PC-9 (cell line): ENCODE results near the gene LMBR1L. TPM values are rescaled to one million over a fixed set of nuclear protein-coding genes. Genes with fewer than 3 reads are reported as not detected.
A peak's percentile ranks its signal among the peaks of the same experiment; 100 is the strongest.

Experiments used
- BruUV-seq: library from RNA; stranded (reverse); fragments of 400-500 nt; replicated peaks from 2 replicates; lab custom pipeline; 2021; lab: Mats Ljungman, UMichigan
- CTCF ChIA-PET: fragments of 300-600 bp; sonication (Branson Sonifier 250); formaldehyde crosslinking; loops from one replicate; lab custom pipeline; 2022; ENCODE audit warnings: antibody characterized with exemption; lab: Charles Lee
- POLR2A ChIA-PET: fragments of 300-600 bp; sonication (Branson Sonifier 250); formaldehyde crosslinking; loops from one replicate; lab custom pipeline; 2022; ENCODE audit warnings: antibody characterized with exemption; ENCODE audit not compliant: unreplicated experiment; lab: Charles Lee
- DNase-seq, 2 experiments: peaks; one replicate each; pipeline versions ENCODE4 v3.0.0 to v3.0.0-alpha.2; 2015 to 2022; ENCODE audit warnings: mixed read lengths in 1 of 2
- H2AFZ ChIP-seq: fragments of 200-600 bp; sonication (generic); 2 replicates; pipeline ENCODE4 v1.8.1; 2017; ENCODE audit warnings: antibody characterized with exemption
- H3F3A ChIP-seq: fragments of 200-600 bp; sonication (generic); 2 replicates; pipeline ENCODE4 v1.8.1; 2017; ENCODE audit warnings: antibody characterized with exemption, mild to moderate bottlenecking, low read depth; ENCODE audit not compliant: insufficient read depth
- H3K27ac ChIP-seq: fragments of 200-600 bp; sonication (generic); 2 replicates; pipeline ENCODE4 v1.6.1; 2016; ENCODE audit warnings: mixed run types
- H3K27me3 ChIP-seq: fragments of 200-600 bp; sonication (generic); 2 replicates; pipeline ENCODE4 v1.6.1; 2016; ENCODE audit warnings: low read depth, mixed run types; ENCODE audit not compliant: insufficient read depth
- H3K36me3 ChIP-seq: fragments of 200-600 bp; sonication (generic); 2 replicates; pipeline ENCODE4 v1.6.1; 2016; ENCODE audit warnings: low read depth, mixed run types
- H3K4me1 ChIP-seq: fragments of 200-600 bp; sonication (generic); replicated peaks from 2 replicates; pipeline ENCODE4 v1.6.1; 2016; ENCODE audit warnings: mixed run types; ENCODE audit not compliant: insufficient read depth
- H3K4me2 ChIP-seq: fragments of 200-600 bp; sonication (generic); 2 replicates; pipeline ENCODE4 v1.6.1; 2017; ENCODE audit warnings: mixed run types
- H3K4me3 ChIP-seq: fragments of 200-600 bp; sonication (generic); 2 replicates; pipeline ENCODE4 v1.6.1; 2016; ENCODE audit warnings: mixed run types
- H3K79me2 ChIP-seq: fragments of 200-600 bp; sonication (generic); 2 replicates; pipeline ENCODE4 v1.6.1; 2017; ENCODE audit warnings: low read depth, mixed run types
- H3K9me2 ChIP-seq: fragments of 200-600 bp; sonication (generic); 2 replicates; pipeline ENCODE4 v1.8.1; 2017; ENCODE audit warnings: mild to moderate bottlenecking; ENCODE audit not compliant: insufficient read depth
- H3K9me3 ChIP-seq: fragments of 200-600 bp; sonication (generic); 2 replicates; pipeline ENCODE4 v1.8.1; 2016; ENCODE audit warnings: low read depth; ENCODE audit not compliant: insufficient read depth
- H4K20me1 ChIP-seq: fragments of 200-600 bp; sonication (generic); 2 replicates; pipeline ENCODE4 v1.8.1; 2017; ENCODE audit not compliant: insufficient read depth
- CTCF ChIP-seq: fragments of 200-600 bp; sonication (generic); conservative IDR thresholded peaks from 2 replicates; pipeline ENCODE4 v1.6.1; 2017; ENCODE audit warnings: mixed run types, antibody characterized with exemption, mild to moderate bottlenecking, moderate library complexity
- EZH2 ChIP-seq: fragments of 200-600 bp; sonication (generic); IDR thresholded peaks from 2 replicates; pipeline ENCODE4 v1.8.0; 2017; ENCODE audit warnings: antibody characterized with exemption, low read depth
- intact Hi-C: fragments of 100-400 bp; cut with micrococcal nuclease; formaldehyde crosslinking; loops from one replicate; pipeline ENCODE4 v1.10.0; 2022; ENCODE audit not compliant: unreplicated experiment
- total RNA-seq: library from RNA; stranded (reverse); gene quantifications from 2 replicates; pipeline ENCODE4 v1.2.3, GENCODE V29; 2021

Gene LMBR1L
- total RNA-seq, 1 experiment from 2014 or later, result 53.9 TPM

GRCh38 chr12:49060237-49061156, 50.1 kb downstream of the LMBR1L start, which contains the start of gene KMT2D:
KMT2D (minus strand) TSS chr12:49060794; CDS start chr12:49055324, 5,470 bp downstream.
- H3K79me2 ChIP-seq, result peaks cover 56% of the 10 kb centered on the region
- BruUV-seq, result no TSS peak
- DNase-seq, result peak; percentile 72 to 87
- ChIA-PET POLR2A (no interaction called here), CTCF (interaction anchor here (0.6 kb wide), 1 partner anchor 27 kb away, joined by 6 read pairs; no protein-coding TSS in a partner anchor)
- H3K27me3 ChIP-seq, result no peaks in the 10 kb centered on the region
- H3K4me2 ChIP-seq, result peak within 1 kb of the TSS; percentile 100
- peaks cover 34% of the 10 kb centered on the region for H3K4me1 ChIP-seq
- no peaks in the 10 kb centered on the region for H3K36me3 ChIP-seq
- H3K9me2 ChIP-seq, result no peaks in the 10 kb centered on the region
- peaks cover 36% of the 10 kb centered on the region for H4K20me1 ChIP-seq
- TF ChIP-seq CTCF, result no peak
- TF ChIP-seq EZH2, result no peak
- no peaks in the 10 kb centered on the region for H3K9me3 ChIP-seq
- intact Hi-C loops, result loop anchor here (5.0 to 10.0 kb wide), 2 partner anchors 204 to 282 kb away; partner anchors contain the start of gene TUBA1C
- peak within 1 kb of the TSS; percentile 87 for H3K4me3 ChIP-seq
- H3K27ac ChIP-seq, result peak within 1 kb of the TSS; percentile 84
- peak within 1 kb of the TSS; percentile 90 for H2AFZ ChIP-seq
- H3F3A ChIP-seq, result no peaks in the 10 kb centered on the region; the same call in 1 of the 2 replicates

GRCh38 chr12:49059299-49060171, 51.1 kb downstream of the LMBR1L start:
- POLR2A ChIA-PET, result no interaction called here
- DNase-seq, result peak in 1 of 2 experiments; percentile 18

More at GRCh38 chr12:49059299-49060171, 51.1 kb downstream of the LMBR1L start:
- Histone ChIP-seq H4K20me1 (peaks cover 45% of the 10 kb centered on the region), H3K4me1 (peaks cover 34% of the 10 kb centered on the region), H3K36me3 (peaks cover 6% of the 10 kb centered on the region; the same call in 1 of the 2 replicates), H3K9me3 (no peaks in the 10 kb centered on the region), H3K4me2 (peak overlapping the region; percentile 100), H3K9me2 (no peaks in the 10 kb centered on the region), H3F3A (no peaks in the 10 kb centered on the region; the same call in 1 of the 2 replicates), H3K4me3 (peak overlapping the region; percentile 87), H3K27ac (peak overlapping the region; percentile 84; the same call in 1 of the 2 replicates), H3K79me2 (peaks cover 65% of the 10 kb centered on the region), H2AFZ (peak overlapping the region; percentile 90), H3K27me3 (no peaks in the 10 kb centered on the region)
- CTCF ChIA-PET, result interaction anchor here (0.6 kb wide), 1 partner anchor 1328 kb away, joined by 3 read pairs; no protein-coding TSS in a partner anchor
- intact Hi-C loops, result loop anchor here (5.0 to 10.0 kb wide), 3 partner anchors 42 to 283 kb away; partner anchors contain the start of genes PRKAG1 and TUBA1C
- TSS peak; percentile 19 for BruUV-seq
- TF ChIP-seq CTCF, result no peak
- TF ChIP-seq EZH2, result no peak
